ENCODE measurements around the gene TMEM33.
A peak's percentile ranks its signal among the peaks of the same experiment; 100 is the strongest.

Gene TMEM33

GRCh38 chr4:41934901-41935651, at the start of gene TMEM33:
TSS of gene TMEM33 (plus strand) at chr4:41935429. CDS start at chr4:41935485, 56 bp downstream.
- H3K36me3 Mint-ChIP-seq (ENCODE audit: low read depth): peaks cover 21% of the 10 kb centered on the region
- H3K27ac Mint-ChIP-seq: peak within 1 kb of the TSS; percentile 98
- peaks cover 4% of the 10 kb centered on the region for H3K9me3 Mint-ChIP-seq
- peak within 1 kb of the TSS; percentile 98 for H3K4me3 Mint-ChIP-seq
- H3K27me3 Mint-ChIP-seq (ENCODE audit: low read depth, poor library complexity): peaks cover 20% of the 10 kb centered on the region
- H3K4me1 Mint-ChIP-seq: peaks cover 36% of the 10 kb centered on the region
- no peak for TF ChIP-seq CTCF (IDR thresholded peaks at IDR 0.05)
- peak; percentile 70 for DNase-seq

GRCh38 chr4:41885456-41885855, 49.8 kb upstream of the TMEM33 start:
- H3K27me3 Mint-ChIP-seq (ENCODE audit: low read depth, poor library complexity): peaks cover 88% of the 10 kb centered on the region
- DNase-seq: no peak
- TF ChIP-seq CTCF (IDR thresholded peaks at IDR 0.05): no peak
- H3K36me3 Mint-ChIP-seq (ENCODE audit: low read depth): no peaks in the 10 kb centered on the region
- H3K4me3 Mint-ChIP-seq: no peak overlapping the region
- peaks cover 10% of the 10 kb centered on the region for H3K4me1 Mint-ChIP-seq
- H3K9me3 Mint-ChIP-seq: no peaks in the 10 kb centered on the region
- no peak overlapping the region for H3K27ac Mint-ChIP-seq

DNA sequence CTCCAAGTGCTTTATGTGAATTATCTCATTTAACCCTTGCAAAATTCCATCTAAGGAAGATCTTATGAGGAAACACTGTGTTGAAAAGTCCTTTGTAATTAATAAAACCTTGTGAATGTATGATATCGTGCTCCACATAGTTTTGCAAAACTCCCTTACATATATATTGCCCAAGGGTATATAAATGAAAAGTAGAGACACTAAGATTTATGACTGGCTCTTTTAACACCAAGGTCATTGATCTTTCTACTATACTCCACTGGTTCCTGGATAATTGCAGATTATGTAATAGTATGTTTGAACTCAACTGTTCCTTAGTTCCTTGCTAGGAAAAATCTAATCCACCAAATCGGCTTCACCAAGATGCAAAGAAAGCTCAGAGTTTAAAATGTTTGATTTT, 48.0 kb upstream of the TMEM33 start:
- no peak overlapping the region for H3K27ac Mint-ChIP-seq
- no peaks in the 10 kb centered on the region for H3K9me3 Mint-ChIP-seq
- TF ChIP-seq CTCF (IDR thresholded peaks at IDR 0.05): no peak
- H3K36me3 Mint-ChIP-seq (ENCODE audit: low read depth): no peaks in the 10 kb centered on the region
- H3K4me1 Mint-ChIP-seq: no peaks in the 10 kb centered on the region
- H3K4me3 Mint-ChIP-seq: no peak overlapping the region
- no peak for DNase-seq
- peaks cover 83% of the 10 kb centered on the region for H3K27me3 Mint-ChIP-seq (ENCODE audit: low read depth, poor library complexity)

DNA sequence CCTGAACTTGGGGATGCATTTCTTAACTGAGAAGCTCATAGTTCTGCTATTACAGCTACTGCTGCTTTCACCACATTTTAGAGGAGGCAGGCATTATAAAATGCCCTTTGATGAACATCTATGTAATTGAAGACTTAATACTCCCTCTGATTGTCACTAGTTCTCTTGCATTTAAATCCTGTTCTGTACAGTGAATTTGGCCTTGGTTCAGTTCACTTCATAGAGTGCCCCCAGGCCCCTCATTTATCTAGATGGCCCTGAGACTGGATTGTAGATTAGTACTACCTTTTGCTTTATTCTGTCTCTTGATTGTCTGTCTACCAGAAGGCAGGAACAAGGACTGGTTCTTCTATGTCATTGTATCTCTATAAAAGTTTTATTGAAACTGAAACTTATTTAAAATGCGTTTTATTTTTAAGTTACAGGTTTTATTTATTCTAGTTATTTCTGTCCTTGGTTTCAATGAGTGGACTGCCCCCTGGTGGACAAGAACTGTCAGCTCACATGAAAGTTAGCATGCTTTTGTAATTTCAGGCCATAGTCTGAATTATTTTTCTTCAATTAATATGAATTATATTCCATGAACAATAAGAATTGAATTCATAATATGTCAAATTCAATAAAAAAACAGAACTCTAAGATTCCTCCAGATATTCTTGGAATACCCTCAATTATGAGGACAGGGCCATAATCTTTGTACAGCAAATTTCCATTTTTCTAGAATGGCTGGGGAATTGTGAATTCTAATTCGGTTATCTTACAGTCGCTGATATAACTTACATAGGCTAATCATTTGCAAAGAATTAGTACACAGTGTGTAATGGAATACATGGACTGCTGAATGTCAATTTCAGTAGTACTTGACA, 47.2 kb upstream of the TMEM33 start:
- no peak overlapping the region for H3K27ac Mint-ChIP-seq
- no peaks in the 10 kb centered on the region for H3K4me1 Mint-ChIP-seq
- peaks cover 81% of the 10 kb centered on the region for H3K27me3 Mint-ChIP-seq (ENCODE audit: low read depth, poor library complexity)
- H3K4me3 Mint-ChIP-seq: no peak overlapping the region
- peak; percentile 58 for DNase-seq
- TF ChIP-seq CTCF (IDR thresholded peaks at IDR 0.05): peak; percentile 86
- no peaks in the 10 kb centered on the region for H3K36me3 Mint-ChIP-seq (ENCODE audit: low read depth)
- H3K9me3 Mint-ChIP-seq: no peaks in the 10 kb centered on the region

GRCh38 chr4:41888687-41889074, 46.5 kb upstream of the TMEM33 start:
- TF ChIP-seq CTCF (IDR thresholded peaks at IDR 0.05): no peak
- H3K27me3 Mint-ChIP-seq (ENCODE audit: low read depth, poor library complexity): peaks cover 75% of the 10 kb centered on the region
- no peaks in the 10 kb centered on the region for H3K4me1 Mint-ChIP-seq
- no peaks in the 10 kb centered on the region for H3K36me3 Mint-ChIP-seq (ENCODE audit: low read depth)
- DNase-seq: no peak
- H3K9me3 Mint-ChIP-seq: no peaks in the 10 kb centered on the region
- H3K4me3 Mint-ChIP-seq: no peak overlapping the region
- H3K27ac Mint-ChIP-seq: no peak overlapping the region

Measured in nephron progenitor cell (in vitro differentiated cells).